ENCODE measurements around the gene SLN. TPM values are rescaled to one million over a fixed set of nuclear protein-coding genes. Genes with fewer than 3 reads are reported as not detected.

SLN gene
- total RNA-seq, 1 donor from 2014 or later: not detected

DNA sequence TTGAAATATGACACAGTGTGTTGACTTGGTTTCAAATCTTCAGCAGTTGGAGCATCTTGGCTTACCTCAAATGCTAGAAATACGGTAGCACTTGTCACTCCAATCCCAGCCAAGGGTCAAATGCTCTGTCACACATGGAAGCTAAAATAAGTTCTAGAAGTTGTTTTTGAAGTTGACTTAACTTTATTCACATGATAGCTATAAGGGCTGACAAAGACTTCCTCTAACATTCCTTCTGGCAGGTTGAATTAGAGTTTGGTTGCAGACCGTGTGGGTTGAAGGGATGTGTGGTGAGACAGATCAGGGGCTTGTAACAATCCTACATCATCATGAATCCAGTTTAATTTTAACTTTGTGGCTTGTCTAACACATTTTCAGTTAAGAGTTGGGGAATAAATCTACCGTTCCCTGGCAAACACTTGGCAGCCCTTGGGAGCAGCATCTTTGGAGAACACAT lies 4.6 kb downstream of the SLN start:
- H3K27me3 ChIP-seq: no peaks in the 10 kb centered on the region
- no peak for DNase-seq (ENCODE audit: low spot score in 2 of 2)
- no peaks in the 10 kb centered on the region for H3K36me3 ChIP-seq
- H3K4me3 ChIP-seq: no peak overlapping the region
- no peak overlapping the region for H3K27ac ChIP-seq
- H3K9me3 ChIP-seq: no peaks in the 10 kb centered on the region
- intact Hi-C loops (cut with DNase I): no loop called here
- H3K4me1 ChIP-seq: no peaks in the 10 kb centered on the region
- TF ChIP-seq, protein P1, sequence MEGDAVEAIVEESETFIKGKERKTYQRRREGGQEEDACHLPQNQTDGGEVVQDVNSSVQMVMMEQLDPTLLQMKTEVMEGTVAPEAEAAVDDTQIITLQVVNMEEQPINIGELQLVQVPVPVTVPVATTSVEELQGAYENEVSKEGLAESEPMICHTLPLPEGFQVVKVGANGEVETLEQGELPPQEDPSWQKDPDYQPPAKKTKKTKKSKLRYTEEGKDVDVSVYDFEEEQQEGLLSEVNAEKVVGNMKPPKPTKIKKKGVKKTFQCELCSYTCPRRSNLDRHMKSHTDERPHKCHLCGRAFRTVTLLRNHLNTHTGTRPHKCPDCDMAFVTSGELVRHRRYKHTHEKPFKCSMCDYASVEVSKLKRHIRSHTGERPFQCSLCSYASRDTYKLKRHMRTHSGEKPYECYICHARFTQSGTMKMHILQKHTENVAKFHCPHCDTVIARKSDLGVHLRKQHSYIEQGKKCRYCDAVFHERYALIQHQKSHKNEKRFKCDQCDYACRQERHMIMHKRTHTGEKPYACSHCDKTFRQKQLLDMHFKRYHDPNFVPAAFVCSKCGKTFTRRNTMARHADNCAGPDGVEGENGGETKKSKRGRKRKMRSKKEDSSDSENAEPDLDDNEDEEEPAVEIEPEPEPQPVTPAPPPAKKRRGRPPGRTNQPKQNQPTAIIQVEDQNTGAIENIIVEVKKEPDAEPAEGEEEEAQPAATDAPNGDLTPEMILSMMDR (IDR thresholded peaks at IDR 0.05): no peak

DNA sequence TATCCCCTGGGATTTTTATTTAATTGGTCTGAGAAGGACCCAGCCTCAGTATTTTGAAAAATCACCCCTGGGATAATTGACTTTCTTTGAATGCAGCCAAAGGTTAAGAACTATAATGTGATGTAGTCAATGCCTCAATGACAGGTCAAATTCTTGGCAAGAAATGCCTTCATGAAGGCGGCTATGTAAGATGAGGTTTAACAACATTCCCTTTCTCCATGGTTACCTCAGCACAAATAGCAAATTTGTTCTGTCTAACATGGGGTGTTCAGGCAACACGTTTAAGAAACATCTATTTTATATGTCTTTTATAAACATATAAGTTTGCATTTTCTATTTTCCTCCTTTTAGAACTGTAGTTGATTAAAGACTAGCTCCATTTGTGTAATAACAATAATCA lies 5.3 kb downstream of the SLN start:
- H3K27me3 ChIP-seq: no peaks in the 10 kb centered on the region
- intact Hi-C loops (cut with DNase I): no loop called here
- DNase-seq (ENCODE audit: low spot score in 2 of 2): no peak
- H3K4me1 ChIP-seq: no peaks in the 10 kb centered on the region
- H3K36me3 ChIP-seq: no peaks in the 10 kb centered on the region
- H3K4me3 ChIP-seq: no peak overlapping the region
- no peaks in the 10 kb centered on the region for H3K9me3 ChIP-seq
- H3K27ac ChIP-seq: no peak overlapping the region
- TF ChIP-seq, protein P1 (IDR thresholded peaks at IDR 0.05): no peak

DNA sequence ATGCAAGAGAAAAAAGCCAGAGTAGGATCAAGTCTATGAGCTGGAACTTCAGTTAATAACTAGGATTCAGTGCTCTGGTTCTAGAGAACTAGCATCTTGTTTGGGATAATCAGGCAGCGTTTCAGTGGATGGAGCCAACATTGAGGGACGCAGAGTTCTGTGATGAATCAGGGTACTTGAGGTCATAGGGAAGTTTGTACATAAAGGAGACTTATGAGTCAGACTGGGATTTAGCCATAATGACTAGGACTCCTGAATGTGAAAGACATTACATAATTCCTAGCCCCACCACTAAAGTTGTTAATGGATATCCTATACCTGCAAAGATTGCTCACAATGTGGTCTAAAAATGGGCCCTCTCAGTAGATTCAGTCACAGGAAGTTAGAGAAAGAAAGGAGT lies 6.8 kb downstream of the SLN start:
- Histone ChIP-seq H3K27ac (no peak overlapping the region), H3K27me3 (no peaks in the 10 kb centered on the region), H3K4me3 (no peak overlapping the region), H3K36me3 (no peaks in the 10 kb centered on the region), H3K4me1 (no peaks in the 10 kb centered on the region), H3K9me3 (no peaks in the 10 kb centered on the region)
- DNase-seq (ENCODE audit: low spot score in 2 of 2): no peak
- TF ChIP-seq, protein P1 (IDR thresholded peaks at IDR 0.05): no peak
- intact Hi-C loops (cut with DNase I): no loop called here

DNA sequence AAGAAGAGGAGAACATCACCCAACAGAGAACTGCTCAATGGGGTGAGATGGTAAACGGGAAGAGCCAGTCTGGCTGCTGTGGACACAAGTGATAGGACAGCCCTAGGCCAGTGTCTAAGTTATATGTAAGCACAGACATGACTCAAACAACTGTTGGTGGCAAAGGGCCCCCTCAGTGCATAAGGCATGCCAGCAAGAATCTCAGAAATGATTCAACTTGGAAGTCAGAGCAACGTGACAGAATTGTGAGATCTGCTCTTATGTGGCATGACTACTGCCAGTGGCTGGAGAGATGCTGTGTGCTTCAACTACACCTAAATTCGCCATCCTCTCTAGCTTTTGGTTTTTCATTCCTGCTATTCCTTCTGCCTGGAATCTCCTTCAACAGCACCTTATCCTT lies 7.4 kb downstream of the SLN start:
- no peaks in the 10 kb centered on the region for H3K27me3 ChIP-seq

DNA sequence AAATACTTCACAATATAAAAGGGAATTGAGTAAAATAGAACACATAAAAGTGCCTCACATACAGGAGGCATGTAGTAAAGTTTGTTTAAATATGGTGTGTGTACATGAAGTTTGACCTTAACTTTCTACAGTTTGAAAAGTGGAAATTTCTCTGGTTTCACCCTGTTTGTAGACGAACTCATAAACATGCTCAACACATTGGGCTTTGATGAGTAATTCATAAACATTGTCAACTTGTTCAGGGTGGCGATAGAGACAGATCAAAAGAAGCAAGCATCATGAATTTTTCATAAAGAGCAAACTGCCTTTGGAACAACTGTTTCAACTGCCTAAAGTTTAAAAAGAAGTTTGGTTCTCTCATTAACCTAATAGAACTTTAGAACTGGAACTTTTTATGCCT lies 9.1 kb downstream of the SLN start:
- no peak overlapping the region for H3K4me3 ChIP-seq
- TF ChIP-seq, protein P1 (IDR thresholded peaks at IDR 0.05): no peak
- no peaks in the 10 kb centered on the region for H3K27me3 ChIP-seq
- H3K9me3 ChIP-seq: no peaks in the 10 kb centered on the region
- no peaks in the 10 kb centered on the region for H3K36me3 ChIP-seq
- intact Hi-C loops (cut with DNase I): no loop called here
- no peak for DNase-seq (ENCODE audit: low spot score in 2 of 2)
- no peak overlapping the region for H3K27ac ChIP-seq
- no peaks in the 10 kb centered on the region for H3K4me1 ChIP-seq

More for the DNA sequence above, 7.4 kb downstream of the SLN start:
- Histone ChIP-seq H3K4me3 (no peak overlapping the region), H3K9me3 (no peaks in the 10 kb centered on the region), H3K27ac (no peak overlapping the region), H3K36me3 (no peaks in the 10 kb centered on the region), H3K4me1 (no peaks in the 10 kb centered on the region)
- TF ChIP-seq, protein P1 (IDR thresholded peaks at IDR 0.05): no peak
- no peak for DNase-seq (ENCODE audit: low spot score in 2 of 2)
- intact Hi-C loops (cut with DNase I): no loop called here

DNA sequence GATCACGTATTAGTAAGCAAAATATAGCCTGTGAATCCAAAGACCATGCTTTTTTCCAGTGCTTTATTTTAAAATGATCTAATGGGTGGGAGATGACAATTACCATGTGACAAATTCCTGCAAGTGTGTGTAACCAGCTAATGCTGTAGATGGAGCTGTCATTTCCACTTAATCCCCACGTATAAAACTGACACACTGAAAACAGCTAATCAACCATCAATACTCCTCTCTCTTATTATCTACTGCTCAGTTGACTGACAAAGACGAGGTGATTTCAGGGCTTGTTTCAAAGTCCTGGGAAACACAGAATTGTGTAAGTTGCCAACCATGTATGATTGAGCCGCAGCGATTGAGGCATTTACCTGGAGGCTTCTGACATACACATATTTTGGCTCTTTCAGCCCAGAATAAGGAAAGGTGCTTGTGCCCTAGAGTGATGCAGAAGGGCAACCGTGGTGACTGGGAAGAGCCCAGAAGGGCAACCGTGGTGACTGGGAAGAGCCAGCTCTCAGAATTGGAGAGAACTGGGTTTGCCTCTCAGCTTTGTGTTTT lies 9.7 kb downstream of the SLN start:
- no peak overlapping the region for H3K27ac ChIP-seq
- TF ChIP-seq, protein P1 (IDR thresholded peaks at IDR 0.05): no peak
- intact Hi-C loops (cut with DNase I): no loop called here
- no peaks in the 10 kb centered on the region for H3K4me1 ChIP-seq
- no peaks in the 10 kb centered on the region for H3K36me3 ChIP-seq
- DNase-seq (ENCODE audit: low spot score in 2 of 2): no peak
- H3K9me3 ChIP-seq: no peaks in the 10 kb centered on the region
- no peak overlapping the region for H3K4me3 ChIP-seq
- no peaks in the 10 kb centered on the region for H3K27me3 ChIP-seq

Measured in ascending aorta (tissue), 2 donors.